ENCODE results near the gene MESP2. TPM values are rescaled to one million over a fixed set of nuclear protein-coding genes. Genes with fewer than 3 reads are reported as not detected.

MESP2 gene
- total and polyA plus RNA-seq, 3 experiments from 2014 or later = not detected

DNA sequence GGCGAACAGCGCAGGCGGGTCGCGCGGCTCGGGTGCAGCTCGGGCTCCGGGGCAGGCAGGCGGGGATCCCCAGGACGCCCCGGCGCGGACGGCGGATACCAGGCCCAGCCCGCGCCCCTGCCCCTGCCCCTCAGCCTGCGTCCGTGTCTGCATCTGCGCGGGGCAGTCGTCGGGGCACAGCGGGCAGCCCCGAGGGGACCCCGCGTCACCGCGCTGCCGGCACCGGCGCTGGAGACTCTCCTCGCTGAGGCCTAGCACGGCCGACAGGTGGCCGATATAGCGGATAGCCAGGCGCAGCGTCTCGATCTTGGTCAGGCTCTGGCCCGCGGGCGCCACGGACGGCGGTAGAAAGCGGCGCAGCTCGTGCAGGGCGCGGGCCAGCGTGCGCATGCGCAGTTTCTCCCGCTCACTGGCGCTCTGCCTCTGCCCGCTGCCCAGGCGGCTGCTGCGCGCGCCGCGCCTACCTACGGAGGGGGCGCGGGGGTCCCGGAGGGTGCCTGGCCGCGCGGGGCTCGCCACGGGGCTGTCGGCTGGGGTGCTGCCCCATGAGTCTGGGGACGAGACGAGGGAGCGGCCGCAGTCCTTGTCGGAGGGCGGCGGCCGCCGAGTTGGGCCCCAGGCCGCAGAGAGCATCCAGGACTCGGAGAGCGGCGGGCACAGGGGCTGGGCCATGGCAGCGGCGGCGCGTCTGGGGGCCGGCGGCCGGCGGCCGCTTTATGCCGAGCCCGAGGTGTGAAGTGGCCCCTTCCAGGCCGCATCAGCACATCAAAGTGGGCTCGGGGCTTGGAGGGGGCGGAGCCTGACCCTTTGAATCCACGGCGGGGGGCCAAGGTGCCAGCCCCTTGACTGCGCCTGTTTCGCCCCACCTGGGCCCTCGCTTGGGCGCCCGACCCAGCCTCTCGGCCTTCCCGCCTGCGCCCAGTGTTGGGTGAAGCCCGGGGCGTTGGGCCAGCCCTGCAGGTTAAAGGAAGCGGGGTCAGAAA is 25.3 kb upstream of the MESP2 start, which contains the start of gene MESP1:
MESP1 (minus strand) TSS at position 690 of the 983 bp plus-strand sequence; CDS start at position 672, 18 bp downstream.
- no peaks in the 10 kb centered on the region for H3K36me3 ChIP-seq (ENCODE audit: insufficient read depth, low read length)
- H3K9me3 Mint-ChIP-seq = no peaks in the 10 kb centered on the region
- peak within 1 kb of the TSS; percentile 71 to 88 (median 76) for H3K4me3 Mint-ChIP-seq
- H3K4me1 ChIP-seq (ENCODE audit: insufficient read depth, low read length) = peaks cover 5% of the 10 kb centered on the region
- peak; percentile 78 to 90 (median 81) for DNase-seq
- CTCF ChIA-PET = interaction anchor here (0.9 to 2.7 kb wide), 6 partner anchors 10 to 124 kb away, joined by 3 to 17 read pairs (median 6); no protein-coding TSS in a partner anchor
- H3K27me3 Mint-ChIP-seq = peaks cover 1 to 7% of the 10 kb centered on the region in 2 donors
- H3K27ac Mint-ChIP-seq = peak within 1 kb of the TSS in 3 of 8 donors; percentile 19 to 54 (median 33)
- no peaks in the 10 kb centered on the region for H3K27me3 ChIP-seq (ENCODE audit: insufficient read depth, low read length, poor library complexity, severe bottlenecking)
- H3K27ac ChIP-seq (ENCODE audit: low read depth, low read length) = no peak within 1 kb of the TSS
- H3K9me3 ChIP-seq (ENCODE audit: low read length) = no peaks in the 10 kb centered on the region
- no peaks in the 10 kb centered on the region for H3K36me3 Mint-ChIP-seq
- POLR2A ChIA-PET = interaction anchor here (0.7 to 1.0 kb wide), 2 partner anchors 17 to 163 kb away, joined by 3 read pairs; no protein-coding TSS in a partner anchor
- H3K4me1 Mint-ChIP-seq = peaks cover 0 to 8% (median 7%) of the 10 kb centered on the region in 3 donors
- peak within 1 kb of the TSS; percentile 39 for H3K4me3 ChIP-seq (ENCODE audit: low read length)

DNA sequence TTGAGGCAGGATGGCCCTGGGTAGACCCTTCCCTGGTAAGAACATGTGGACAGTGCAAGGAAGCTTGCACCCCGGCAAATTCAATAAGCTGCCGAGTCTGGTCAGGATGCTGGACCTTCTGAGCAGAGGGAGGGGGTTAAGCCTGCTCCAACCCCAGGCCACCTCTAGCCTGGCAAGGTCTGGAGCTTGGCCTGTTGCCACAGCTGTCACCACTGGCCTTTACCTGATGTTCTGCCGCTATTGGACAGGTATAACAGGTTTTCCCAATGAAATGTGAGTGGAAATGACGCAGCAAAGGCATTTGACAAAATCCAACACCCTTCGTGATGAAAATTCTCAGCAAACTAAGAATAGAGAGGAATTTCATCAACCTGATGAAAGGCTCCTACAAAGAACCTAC is 24.4 kb upstream of the MESP2 start:
- Histone ChIP-seq H3K27me3 (ENCODE audit: insufficient read depth, low read length, poor library complexity, severe bottlenecking) (no peaks in the 10 kb centered on the region), H3K9me3 (ENCODE audit: low read length) (no peaks in the 10 kb centered on the region), H3K27ac (ENCODE audit: low read depth, low read length) (no peak overlapping the region), H3K4me3 (ENCODE audit: low read length) (no peak overlapping the region), H3K36me3 (ENCODE audit: insufficient read depth, low read length) (no peaks in the 10 kb centered on the region), H3K4me1 (ENCODE audit: insufficient read depth, low read length) (peaks cover 5% of the 10 kb centered on the region)
- Mint-ChIP-seq H3K4me3 (peak overlapping the region in 6 of 7 donors; percentile 47 to 80 (median 70)), H3K36me3 (no peaks in the 10 kb centered on the region), H3K27ac (no peak overlapping the region), H3K4me1 (peaks cover 0 to 8% (median 7%) of the 10 kb centered on the region in 3 donors), H3K27me3 (peaks cover 4 to 7% of the 10 kb centered on the region in 2 donors), H3K9me3 (no peaks in the 10 kb centered on the region)
- POLR2A ChIA-PET = no interaction called here
- no peak for DNase-seq
- CTCF ChIA-PET = interaction anchor here (0.9 to 2.7 kb wide), 3 partner anchors 9 to 123 kb away, joined by 4 to 9 read pairs (median 7); no protein-coding TSS in a partner anchor

DNA sequence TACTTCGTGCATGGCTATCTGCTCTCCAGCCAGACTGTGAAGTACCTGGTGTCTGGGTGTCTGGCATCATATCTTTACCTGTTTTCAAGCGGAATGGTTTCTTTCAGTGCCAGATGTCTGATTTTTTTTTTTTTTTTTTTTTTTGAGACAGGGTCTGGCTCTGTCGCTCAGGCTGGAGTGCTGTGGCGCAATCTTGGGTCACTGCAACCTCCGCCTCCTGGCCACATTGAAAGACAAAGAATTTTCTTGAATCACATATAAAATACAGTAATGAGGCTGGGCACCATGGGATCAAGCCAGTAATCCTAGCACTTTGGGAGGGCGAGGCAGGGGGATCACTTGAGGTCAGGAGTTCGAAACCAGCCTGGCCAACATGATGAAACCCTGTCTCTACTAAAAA is 22.3 kb upstream of the MESP2 start:
- H3K9me3 ChIP-seq (ENCODE audit: low read length) = no peaks in the 10 kb centered on the region
- no peaks in the 10 kb centered on the region for H3K36me3 Mint-ChIP-seq
- ChIA-PET CTCF (no interaction called here), POLR2A (interaction anchor here (0.6 kb wide), 1 partner anchor 322 kb away, joined by 3 read pairs; no protein-coding TSS in a partner anchor)
- no peak overlapping the region for H3K4me3 ChIP-seq (ENCODE audit: low read length)
- peak overlapping the region in 1 of 7 donors; percentile 65 for H3K4me3 Mint-ChIP-seq
- no peak for DNase-seq
- no peak overlapping the region for H3K27ac Mint-ChIP-seq
- no peaks in the 10 kb centered on the region for H3K36me3 ChIP-seq (ENCODE audit: insufficient read depth, low read length)
- no peaks in the 10 kb centered on the region for H3K27me3 ChIP-seq (ENCODE audit: insufficient read depth, low read length, poor library complexity, severe bottlenecking)
- H3K9me3 Mint-ChIP-seq = no peaks in the 10 kb centered on the region
- peaks cover 5% of the 10 kb centered on the region for H3K4me1 ChIP-seq (ENCODE audit: insufficient read depth, low read length)
- peaks cover 0 to 8% (median 7%) of the 10 kb centered on the region in 3 donors for H3K4me1 Mint-ChIP-seq
- no peak overlapping the region for H3K27ac ChIP-seq (ENCODE audit: low read depth, low read length)
- peaks cover 7 to 9% of the 10 kb centered on the region in 2 donors for H3K27me3 Mint-ChIP-seq

DNA sequence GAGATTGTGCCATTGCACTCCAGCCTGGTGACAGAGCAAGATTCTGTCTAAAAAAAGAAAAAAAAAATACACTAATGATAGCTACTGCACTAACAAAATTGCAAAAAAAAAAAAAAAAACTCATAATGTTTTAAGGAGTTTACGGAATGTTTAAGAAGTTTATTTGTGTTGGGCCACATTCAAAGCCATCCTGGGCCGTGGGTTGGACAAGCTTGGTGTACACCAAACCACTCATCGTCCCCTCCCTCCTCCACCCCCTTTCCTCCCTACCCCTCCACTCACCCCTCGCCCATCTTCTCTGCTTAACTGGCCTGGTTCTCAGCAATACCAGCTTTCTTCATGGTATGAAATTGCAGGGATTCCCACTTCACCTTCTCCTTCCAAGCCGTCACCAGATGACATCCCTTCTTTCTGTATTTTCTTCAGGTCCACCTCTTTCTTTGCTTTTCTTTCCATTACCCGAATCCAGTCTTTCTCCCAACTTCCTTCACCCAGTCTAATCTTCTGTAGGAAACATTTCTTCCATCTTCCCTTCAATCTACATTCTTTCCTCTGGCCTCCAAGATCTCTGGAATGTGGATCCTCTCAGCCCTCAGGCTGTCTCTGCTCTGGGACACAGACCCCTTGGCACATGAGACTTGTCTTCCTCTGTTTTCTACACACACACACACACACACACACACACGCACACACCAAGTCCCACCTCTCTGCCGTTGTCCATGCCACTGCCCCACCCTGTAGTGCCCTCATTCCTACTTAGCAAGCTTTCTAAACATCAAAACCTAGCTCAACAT is 21.6 kb upstream of the MESP2 start:
- no peaks in the 10 kb centered on the region for H3K9me3 Mint-ChIP-seq
- H3K4me1 ChIP-seq (ENCODE audit: insufficient read depth, low read length) = peaks cover 5% of the 10 kb centered on the region
- H3K27me3 ChIP-seq (ENCODE audit: insufficient read depth, low read length, poor library complexity, severe bottlenecking) = no peaks in the 10 kb centered on the region
- no peaks in the 10 kb centered on the region for H3K36me3 Mint-ChIP-seq
- DNase-seq = no peak
- ChIA-PET POLR2A (no interaction called here), CTCF (interaction anchor here (0.9 kb wide), 1 partner anchor 14 kb away, joined by 3 read pairs; no protein-coding TSS in a partner anchor)
- no peak overlapping the region for H3K4me3 Mint-ChIP-seq
- no peak overlapping the region for H3K4me3 ChIP-seq (ENCODE audit: low read length)
- peaks cover 0 to 5% (median 5%) of the 10 kb centered on the region in 3 donors for H3K4me1 Mint-ChIP-seq
- H3K27ac Mint-ChIP-seq = peak overlapping the region in 1 of 8 donors; percentile 17
- no peaks in the 10 kb centered on the region for H3K36me3 ChIP-seq (ENCODE audit: insufficient read depth, low read length)
- peaks cover 10 to 12% of the 10 kb centered on the region in 2 donors for H3K27me3 Mint-ChIP-seq
- H3K27ac ChIP-seq (ENCODE audit: low read depth, low read length) = no peak overlapping the region
- H3K9me3 ChIP-seq (ENCODE audit: low read length) = no peaks in the 10 kb centered on the region

DNA sequence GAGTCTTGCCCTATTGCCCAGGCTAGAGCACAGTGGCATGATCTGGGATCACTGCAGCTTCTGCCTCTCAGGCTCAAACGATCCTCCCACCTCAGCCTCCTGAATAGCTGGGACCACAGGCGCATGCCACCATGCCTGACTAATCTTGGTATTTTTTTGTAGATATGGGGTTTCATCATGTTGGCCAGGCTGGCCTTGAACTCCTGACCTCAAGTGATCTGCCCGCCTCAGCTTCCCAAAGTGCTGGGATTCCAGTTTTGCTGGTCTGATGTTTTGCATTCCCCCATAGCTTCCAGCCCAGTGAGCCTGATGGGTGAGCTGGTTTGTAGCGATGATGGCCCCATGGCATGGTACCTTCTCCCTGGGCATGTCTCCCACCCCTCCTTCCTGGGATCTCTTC is 20.4 kb upstream of the MESP2 start:
- Mint-ChIP-seq H3K27ac (no peak overlapping the region), H3K36me3 (no peaks in the 10 kb centered on the region), H3K9me3 (no peaks in the 10 kb centered on the region), H3K4me3 (peak overlapping the region in 1 of 7 donors; percentile 50), H3K27me3 (peaks cover 10 to 12% of the 10 kb centered on the region in 2 donors), H3K4me1 (no peaks in the 10 kb centered on the region)
- no peaks in the 10 kb centered on the region for H3K36me3 ChIP-seq (ENCODE audit: insufficient read depth, low read length)
- H3K27me3 ChIP-seq (ENCODE audit: insufficient read depth, low read length, poor library complexity, severe bottlenecking) = no peaks in the 10 kb centered on the region
- H3K4me3 ChIP-seq (ENCODE audit: low read length) = no peak overlapping the region
- CTCF ChIA-PET = interaction anchor here (0.9 kb wide), 1 partner anchor 15 kb away, joined by 3 read pairs; no protein-coding TSS in a partner anchor
- peaks cover 5% of the 10 kb centered on the region for H3K4me1 ChIP-seq (ENCODE audit: insufficient read depth, low read length)
- no peak for DNase-seq
- no peaks in the 10 kb centered on the region for H3K9me3 ChIP-seq (ENCODE audit: low read length)
- POLR2A ChIA-PET = no interaction called here
- no peak overlapping the region for H3K27ac ChIP-seq (ENCODE audit: low read depth, low read length)

DNA sequence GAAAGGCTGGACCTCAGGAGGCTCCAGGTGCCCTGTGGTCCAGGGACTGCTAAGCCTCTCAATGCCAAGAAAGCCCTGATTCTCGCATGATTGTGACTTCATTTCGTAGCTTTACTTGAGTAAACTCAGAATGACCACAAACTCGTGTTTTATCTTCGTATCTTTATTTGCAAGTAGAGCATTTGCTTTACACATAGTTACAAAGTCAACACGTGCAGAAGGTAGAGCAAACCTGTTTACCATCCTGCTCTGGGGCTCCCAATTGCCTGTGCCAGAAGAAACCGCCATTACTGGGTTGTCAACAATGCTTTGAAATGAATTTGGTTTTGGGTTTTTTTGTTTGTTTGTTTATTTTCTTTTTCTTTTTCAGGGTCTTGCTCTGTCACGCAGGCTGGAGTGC is 19.2 kb upstream of the MESP2 start:
- H3K27me3 ChIP-seq (ENCODE audit: insufficient read depth, low read length, poor library complexity, severe bottlenecking) = no peaks in the 10 kb centered on the region
- H3K9me3 Mint-ChIP-seq = no peaks in the 10 kb centered on the region

DNA sequence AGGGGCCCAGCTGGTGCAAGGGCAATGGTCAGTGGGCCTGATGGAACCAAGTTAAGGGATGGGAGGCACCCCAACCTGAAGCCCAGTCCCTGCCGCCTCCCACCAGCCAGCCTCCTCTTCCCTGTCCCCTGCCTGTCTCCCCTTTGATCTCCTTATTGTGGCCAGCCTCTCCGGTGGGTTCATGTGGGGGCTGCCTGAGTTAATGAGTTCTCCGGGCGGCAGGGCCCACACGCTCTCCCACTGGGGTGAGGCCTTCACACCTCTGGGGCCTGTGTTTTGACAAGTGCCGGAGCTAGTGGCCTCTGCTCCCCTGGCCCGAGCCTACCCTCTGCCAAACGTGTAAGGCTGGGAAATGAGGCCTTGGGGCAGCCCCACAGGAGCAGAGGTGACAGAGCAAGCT is 17.8 kb upstream of the MESP2 start:
- no peaks in the 10 kb centered on the region for H3K36me3 ChIP-seq (ENCODE audit: insufficient read depth, low read length)
- ChIA-PET CTCF (no interaction called here), POLR2A (no interaction called here)
- no peak overlapping the region for H3K27ac Mint-ChIP-seq
- no peak for DNase-seq
- no peaks in the 10 kb centered on the region for H3K36me3 Mint-ChIP-seq
- no peak overlapping the region for H3K4me3 ChIP-seq (ENCODE audit: low read length)
- H3K9me3 ChIP-seq (ENCODE audit: low read length) = no peaks in the 10 kb centered on the region
- H3K4me1 Mint-ChIP-seq = no peaks in the 10 kb centered on the region
- H3K27me3 ChIP-seq (ENCODE audit: insufficient read depth, low read length, poor library complexity, severe bottlenecking) = no peaks in the 10 kb centered on the region
- peaks cover 8 to 12% of the 10 kb centered on the region in 2 donors for H3K27me3 Mint-ChIP-seq
- no peaks in the 10 kb centered on the region for H3K4me1 ChIP-seq (ENCODE audit: insufficient read depth, low read length)
- no peak overlapping the region for H3K4me3 Mint-ChIP-seq
- H3K27ac ChIP-seq (ENCODE audit: low read depth, low read length) = no peak overlapping the region
- no peaks in the 10 kb centered on the region for H3K9me3 Mint-ChIP-seq

More for the DNA sequence above, 19.2 kb upstream of the MESP2 start:
- peaks cover 10 to 12% of the 10 kb centered on the region in 2 donors for H3K27me3 Mint-ChIP-seq
- Histone ChIP-seq H3K36me3 (ENCODE audit: insufficient read depth, low read length) (no peaks in the 10 kb centered on the region), H3K27ac (ENCODE audit: low read depth, low read length) (no peak overlapping the region), H3K9me3 (ENCODE audit: low read length) (no peaks in the 10 kb centered on the region), H3K4me1 (ENCODE audit: insufficient read depth, low read length) (no peaks in the 10 kb centered on the region), H3K4me3 (ENCODE audit: low read length) (no peak overlapping the region)
- ChIA-PET CTCF (no interaction called here), POLR2A (no interaction called here)
- no peaks in the 10 kb centered on the region for H3K36me3 Mint-ChIP-seq
- no peak overlapping the region for H3K27ac Mint-ChIP-seq
- no peaks in the 10 kb centered on the region for H3K4me1 Mint-ChIP-seq
- DNase-seq = no peak
- H3K4me3 Mint-ChIP-seq = no peak overlapping the region

Data from CD8-positive, alpha-beta memory T cell (primary cell).